GM23338 (cell line): ENCODE results near the gene MTPN.

Experiments
- EZH2 ChIP-seq: fragments of 200-600 bp; sonication (generic); IDR thresholded peaks from one replicate; pipeline ENCODE4 v1.8.0; 2017; ENCODE audit warnings: antibody characterized with exemption, mild to moderate bottlenecking, low read depth; ENCODE audit not compliant: unreplicated experiment
- TF ChIP-seq, protein P1 (sequence below), 2 experiments: fragments of 200-600 bp in 1 of 2; sonication (generic) in 1 of 2; conservative IDR thresholded peaks; 2 replicates each; pipeline versions ENCODE4 v1.5.1 to v1.6.1; 2016 to 2017; ENCODE audit warnings: antibody characterized with exemption in 2 of 2, low read depth in 2 of 2, mild to moderate bottlenecking in 2 of 2, moderate library complexity in 1 of 2
- TF ChIP-seq, protein P2 (sequence below): IDR thresholded peaks from one replicate; pipeline ENCODE4 v1.6.1; 2018; ENCODE audit warnings: antibody characterized with exemption; ENCODE audit not compliant: unreplicated experiment

DNA sequence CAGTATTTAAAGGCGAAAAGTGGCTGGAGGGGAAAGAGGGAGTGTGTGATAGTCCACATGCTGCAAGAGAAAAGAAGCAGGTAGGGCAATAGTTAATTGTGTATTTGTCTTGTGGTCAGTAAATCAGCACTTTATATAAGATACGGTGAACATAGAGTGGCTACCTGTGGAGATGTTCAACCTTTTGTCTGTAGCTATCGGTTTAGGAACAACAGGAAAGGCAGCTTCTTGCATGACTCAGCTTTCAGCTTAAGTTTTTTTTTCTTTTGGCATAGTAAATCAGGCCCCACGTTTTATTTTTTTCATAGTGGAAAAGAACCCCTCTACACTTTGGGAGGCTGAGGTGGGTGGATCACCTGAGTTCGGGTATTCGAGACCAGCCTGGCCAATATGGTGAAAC, 14.2 kb upstream of the MTPN start:
- TF ChIP-seq, protein P1, sequence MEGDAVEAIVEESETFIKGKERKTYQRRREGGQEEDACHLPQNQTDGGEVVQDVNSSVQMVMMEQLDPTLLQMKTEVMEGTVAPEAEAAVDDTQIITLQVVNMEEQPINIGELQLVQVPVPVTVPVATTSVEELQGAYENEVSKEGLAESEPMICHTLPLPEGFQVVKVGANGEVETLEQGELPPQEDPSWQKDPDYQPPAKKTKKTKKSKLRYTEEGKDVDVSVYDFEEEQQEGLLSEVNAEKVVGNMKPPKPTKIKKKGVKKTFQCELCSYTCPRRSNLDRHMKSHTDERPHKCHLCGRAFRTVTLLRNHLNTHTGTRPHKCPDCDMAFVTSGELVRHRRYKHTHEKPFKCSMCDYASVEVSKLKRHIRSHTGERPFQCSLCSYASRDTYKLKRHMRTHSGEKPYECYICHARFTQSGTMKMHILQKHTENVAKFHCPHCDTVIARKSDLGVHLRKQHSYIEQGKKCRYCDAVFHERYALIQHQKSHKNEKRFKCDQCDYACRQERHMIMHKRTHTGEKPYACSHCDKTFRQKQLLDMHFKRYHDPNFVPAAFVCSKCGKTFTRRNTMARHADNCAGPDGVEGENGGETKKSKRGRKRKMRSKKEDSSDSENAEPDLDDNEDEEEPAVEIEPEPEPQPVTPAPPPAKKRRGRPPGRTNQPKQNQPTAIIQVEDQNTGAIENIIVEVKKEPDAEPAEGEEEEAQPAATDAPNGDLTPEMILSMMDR (conservative IDR thresholded peaks at IDR 0.05; ENCODE audit: low read depth in 2 of 2) = no peak
- TF ChIP-seq, protein P2, sequence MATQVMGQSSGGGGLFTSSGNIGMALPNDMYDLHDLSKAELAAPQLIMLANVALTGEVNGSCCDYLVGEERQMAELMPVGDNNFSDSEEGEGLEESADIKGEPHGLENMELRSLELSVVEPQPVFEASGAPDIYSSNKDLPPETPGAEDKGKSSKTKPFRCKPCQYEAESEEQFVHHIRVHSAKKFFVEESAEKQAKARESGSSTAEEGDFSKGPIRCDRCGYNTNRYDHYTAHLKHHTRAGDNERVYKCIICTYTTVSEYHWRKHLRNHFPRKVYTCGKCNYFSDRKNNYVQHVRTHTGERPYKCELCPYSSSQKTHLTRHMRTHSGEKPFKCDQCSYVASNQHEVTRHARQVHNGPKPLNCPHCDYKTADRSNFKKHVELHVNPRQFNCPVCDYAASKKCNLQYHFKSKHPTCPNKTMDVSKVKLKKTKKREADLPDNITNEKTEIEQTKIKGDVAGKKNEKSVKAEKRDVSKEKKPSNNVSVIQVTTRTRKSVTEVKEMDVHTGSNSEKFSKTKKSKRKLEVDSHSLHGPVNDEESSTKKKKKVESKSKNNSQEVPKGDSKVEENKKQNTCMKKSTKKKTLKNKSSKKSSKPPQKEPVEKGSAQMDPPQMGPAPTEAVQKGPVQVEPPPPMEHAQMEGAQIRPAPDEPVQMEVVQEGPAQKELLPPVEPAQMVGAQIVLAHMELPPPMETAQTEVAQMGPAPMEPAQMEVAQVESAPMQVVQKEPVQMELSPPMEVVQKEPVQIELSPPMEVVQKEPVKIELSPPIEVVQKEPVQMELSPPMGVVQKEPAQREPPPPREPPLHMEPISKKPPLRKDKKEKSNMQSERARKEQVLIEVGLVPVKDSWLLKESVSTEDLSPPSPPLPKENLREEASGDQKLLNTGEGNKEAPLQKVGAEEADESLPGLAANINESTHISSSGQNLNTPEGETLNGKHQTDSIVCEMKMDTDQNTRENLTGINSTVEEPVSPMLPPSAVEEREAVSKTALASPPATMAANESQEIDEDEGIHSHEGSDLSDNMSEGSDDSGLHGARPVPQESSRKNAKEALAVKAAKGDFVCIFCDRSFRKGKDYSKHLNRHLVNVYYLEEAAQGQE = no peak
- no peak for TF ChIP-seq EZH2
